PC-3 (cell line): ENCODE measurements around the gene TDRD5.

Experiments used
- CTCF ChIP-seq: fragments of 300-600 bp; sonication (generic); conservative IDR thresholded peaks from 2 replicates; pipeline ENCODE4 v1.5.1; 2017; ENCODE audit warnings: antibody characterized with exemption, low read depth, mild to moderate bottlenecking, low read length
- EZH2 ChIP-seq: fragments of 300-600 bp; sonication (generic); IDR thresholded peaks from one replicate; pipeline ENCODE4 v1.6.1; 2017; ENCODE audit warnings: antibody characterized with exemption, mild to moderate bottlenecking, low read length; ENCODE audit not compliant: unreplicated experiment
- EZH2phosphoT487 ChIP-seq: fragments of 300-600 bp; sonication (generic); IDR thresholded peaks from 2 replicates; pipeline ENCODE4 v1.6.1; 2018; ENCODE audit warnings: mild to moderate bottlenecking, antibody characterized with exemption, low read length, borderline replicate concordance

- TF ChIP-seq CTCF (peak; percentile 45; the same call in 1 of the 2 replicates), EZH2 (peak; percentile 57), EZH2phosphoT487 (no peak)
These were observed 5.4 kb upstream of the TDRD5 start for GRCh38 chr1:179586107-179586823.
